ENCODE results near the gene EGLN3.
"Not testable (repeated sequence)": the region's sequence is repeated elsewhere in the genome, so short reads cannot be mapped to it uniquely, and the experiment has no call there.

The EGLN3 gene

GRCh38 chr14:33934043-33934750 lies 16.7 kb downstream of the EGLN3 start:
- DNase-seq: no peak

GRCh38 chr14:33933386-33933933 lies 17.4 kb downstream of the EGLN3 start:
- DNase-seq: no peak

GRCh38 chr14:33932576-33933345 lies 18.1 kb downstream of the EGLN3 start:
- no peak for DNase-seq

DNA sequence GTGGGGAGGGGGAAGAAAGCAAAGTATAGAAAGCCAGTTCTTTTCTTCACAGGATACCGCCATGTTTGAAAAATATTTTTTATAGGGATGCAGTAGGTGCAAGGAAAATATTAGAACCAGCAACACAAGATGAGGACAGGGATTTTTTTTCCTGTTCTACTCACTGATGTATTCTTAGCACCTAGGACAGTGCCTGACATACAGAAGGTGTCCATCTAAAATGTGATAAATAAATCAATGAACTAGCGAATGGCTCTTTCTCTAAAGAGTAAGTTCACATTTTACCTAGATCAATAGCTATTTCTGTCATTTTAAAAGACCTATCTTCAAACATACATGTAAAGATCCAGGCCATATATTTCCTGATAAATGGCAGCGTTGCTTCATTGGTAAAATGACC lies 18.8 kb downstream of the EGLN3 start:
- DNase-seq: no peak

- DNase-seq: no peak
These were observed 19.4 kb downstream of the EGLN3 start for GRCh38 chr14:33931461-33931860.

- no peak for DNase-seq
These were observed 20.4 kb downstream of the EGLN3 start for GRCh38 chr14:33930439-33930838.

DNA sequence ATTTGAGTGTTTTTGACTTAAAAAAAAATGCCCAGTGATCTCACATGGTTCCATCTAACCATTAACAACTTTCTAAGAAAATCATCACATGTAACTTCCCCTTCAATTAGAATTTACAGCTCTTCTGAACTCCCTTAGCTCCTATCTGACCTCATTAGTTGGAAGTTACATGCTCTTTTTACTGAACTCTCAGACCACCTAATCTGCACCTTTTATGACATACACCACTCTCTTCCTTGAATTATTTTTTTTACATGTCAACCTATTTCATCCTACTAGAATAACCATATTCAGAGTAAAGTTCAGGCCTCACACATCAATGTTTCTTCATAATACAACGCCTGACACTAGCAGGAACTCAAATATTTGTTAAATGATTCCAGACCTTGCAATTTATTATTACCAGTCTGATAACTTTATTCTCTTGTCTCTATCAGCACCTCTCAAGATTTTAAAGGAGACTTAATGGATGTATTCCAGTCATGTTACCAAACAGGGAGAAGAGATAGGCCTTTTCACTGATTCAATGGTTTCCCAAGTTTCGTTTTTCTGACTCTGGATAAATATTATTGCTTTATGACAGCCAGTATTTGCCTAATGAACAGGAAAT lies 21.0 kb downstream of the EGLN3 start:
- DNase-seq: no peak

DNA sequence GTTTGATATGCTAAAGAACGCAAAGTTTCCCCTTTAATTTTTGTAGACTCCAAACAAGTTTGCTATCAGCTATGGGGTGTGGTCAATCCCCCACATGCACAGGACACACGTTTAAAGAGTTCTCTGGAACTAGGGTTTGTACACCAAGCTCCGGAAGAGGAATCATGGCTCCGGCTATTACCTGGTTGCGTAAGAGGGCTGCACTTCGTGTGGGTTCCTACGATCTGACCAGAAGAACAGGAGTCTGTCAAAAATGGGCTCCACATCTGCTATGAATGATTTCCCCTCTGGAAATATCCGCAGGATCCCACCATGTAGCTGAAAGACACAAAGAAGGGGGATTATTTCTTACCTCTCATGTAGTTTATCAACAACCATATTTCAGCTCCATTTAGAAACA lies 22.0 kb downstream of the EGLN3 start:
- DNase-seq: no peak

DNA sequence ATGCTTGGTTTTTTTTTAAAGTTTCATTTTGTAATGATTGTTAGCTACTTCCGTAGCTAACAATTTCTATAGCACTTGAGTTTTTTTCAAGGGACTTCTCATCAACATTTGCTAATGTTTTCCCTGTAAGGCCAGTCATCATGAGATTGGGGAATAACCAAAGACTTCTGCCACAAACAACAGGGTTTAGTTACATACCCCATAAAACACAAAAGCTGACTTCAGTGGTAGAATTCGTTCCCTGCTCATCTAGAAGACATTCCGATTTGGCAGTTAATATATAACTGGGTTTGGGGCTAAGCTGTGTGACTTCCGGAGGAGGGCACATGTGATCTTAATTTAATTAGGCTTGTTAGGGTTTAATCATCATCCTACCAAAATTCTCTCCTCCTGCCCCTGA lies 22.9 kb downstream of the EGLN3 start:
- DNase-seq: no peak

GRCh38 chr14:33926967-33927366 lies 23.9 kb downstream of the EGLN3 start:
- DNase-seq: not testable (repeated sequence)

DNA sequence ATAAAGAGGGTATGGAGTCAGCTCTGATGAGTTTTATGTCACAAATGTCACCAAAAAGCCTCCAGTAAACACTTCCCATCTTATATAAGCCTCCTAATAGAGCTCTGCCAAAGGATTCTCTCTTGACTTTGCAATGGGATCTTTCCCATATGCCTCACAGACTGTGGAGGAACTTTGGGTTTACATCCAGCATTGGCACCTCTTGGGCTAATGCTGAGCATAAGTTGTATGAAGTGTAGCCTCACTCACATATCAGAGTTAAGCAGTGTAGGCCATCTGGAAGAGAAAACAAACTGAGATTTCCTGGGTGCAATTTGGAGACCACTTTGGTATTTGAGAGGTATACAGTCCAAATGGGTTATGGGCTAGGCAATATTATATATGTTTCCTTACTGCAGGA lies 24.9 kb downstream of the EGLN3 start:
- no peak for DNase-seq

GRCh38 chr14:33925235-33925634 lies 25.6 kb downstream of the EGLN3 start:
- DNase-seq: no peak

DNA sequence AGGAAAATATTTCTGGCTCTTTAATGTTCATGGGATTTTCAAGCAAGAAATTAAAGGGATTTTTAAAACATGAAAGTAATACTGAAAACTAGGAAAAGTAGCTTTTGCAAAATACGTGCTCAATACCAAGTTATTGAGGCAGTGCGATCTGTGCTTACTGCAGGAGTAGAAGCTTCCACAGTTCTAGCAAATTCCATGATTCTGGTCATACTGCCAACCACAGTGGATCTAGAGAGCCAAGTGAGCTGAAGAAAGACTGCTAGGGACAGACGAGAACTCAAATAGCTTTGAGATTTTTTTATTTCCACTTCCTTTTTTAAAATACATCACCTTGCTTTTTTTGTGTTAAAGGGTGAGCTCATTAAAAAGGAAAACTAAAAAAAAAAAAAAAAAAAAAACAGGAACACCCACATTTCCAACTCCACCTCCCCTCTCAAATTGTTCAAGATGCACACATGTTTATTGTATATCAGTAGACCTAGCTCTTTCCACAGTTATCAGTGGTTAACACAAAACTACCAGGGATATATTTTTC lies 26.2 kb downstream of the EGLN3 start:
- no peak for DNase-seq

DNA sequence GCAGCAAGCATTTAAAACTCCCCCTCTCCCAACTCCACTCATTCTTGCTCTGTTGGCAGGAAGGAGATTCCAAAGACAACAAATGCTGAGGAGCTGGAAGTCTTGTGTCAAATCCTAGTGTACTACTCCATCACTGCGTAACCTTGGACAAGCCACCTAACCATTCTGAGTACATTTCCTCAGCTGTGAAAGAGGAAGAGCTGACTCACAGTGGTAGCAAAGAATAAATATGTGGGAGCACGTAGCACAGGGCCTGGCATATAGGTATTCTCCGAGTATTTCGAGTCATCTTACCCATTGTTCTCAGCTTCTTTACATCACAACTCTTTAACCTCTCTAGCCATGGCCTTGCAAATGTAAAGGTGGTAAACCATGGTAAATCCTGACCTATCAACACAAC lies 28.7 kb downstream of the EGLN3 start:
- DNase-seq: no peak

- DNase-seq: no peak
These were observed 32.6 kb downstream of the EGLN3 start for GRCh38 chr14:33918256-33918655.

- DNase-seq: no peak
These were observed 33.2 kb downstream of the EGLN3 start for GRCh38 chr14:33917661-33918060.

DNA sequence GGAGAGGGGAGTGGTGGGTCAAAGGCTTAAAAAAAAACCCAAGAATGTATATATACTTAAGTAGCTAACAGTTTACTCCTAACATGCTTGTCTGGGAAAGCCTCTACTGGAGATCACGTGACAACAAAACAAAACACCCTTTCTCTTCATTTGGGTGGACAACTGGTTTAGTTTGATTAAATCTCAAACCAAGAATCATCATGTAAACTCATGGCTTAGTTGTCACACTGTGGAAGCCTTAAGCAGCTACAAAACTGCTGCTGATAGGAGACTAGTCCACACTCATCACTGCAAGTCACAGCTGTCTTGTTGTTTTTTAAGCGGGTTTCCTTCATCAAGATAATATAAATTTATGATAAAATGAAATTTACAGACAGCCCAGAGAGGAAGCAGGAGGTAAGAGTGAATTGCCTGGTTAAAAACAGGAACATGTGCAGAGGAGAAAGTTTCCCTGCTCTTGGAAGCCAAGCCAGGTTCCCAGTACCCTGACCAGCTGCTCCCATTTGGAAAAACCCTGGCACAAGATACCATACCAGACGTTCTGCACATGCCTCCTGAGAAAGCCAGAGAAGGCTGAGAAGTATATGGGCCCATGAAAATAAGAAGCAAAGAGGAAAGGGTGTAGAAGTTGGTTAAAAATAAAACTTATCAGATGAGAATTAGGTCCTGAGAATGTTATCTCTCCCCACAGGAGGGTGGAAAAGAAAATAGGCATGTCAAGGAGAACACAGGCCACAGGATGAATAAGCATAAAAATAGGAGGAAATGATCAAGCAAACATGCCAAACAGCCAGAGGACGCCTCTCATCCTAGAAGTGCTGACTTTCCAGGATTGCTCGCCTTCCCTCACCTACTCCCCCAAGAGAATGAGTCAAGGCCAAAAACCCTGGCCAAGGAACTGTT lies 34.0 kb downstream of the EGLN3 start:
- no peak for DNase-seq

- DNase-seq: no peak
These were observed 35.2 kb downstream of the EGLN3 start for GRCh38 chr14:33915682-33916081.

DNA sequence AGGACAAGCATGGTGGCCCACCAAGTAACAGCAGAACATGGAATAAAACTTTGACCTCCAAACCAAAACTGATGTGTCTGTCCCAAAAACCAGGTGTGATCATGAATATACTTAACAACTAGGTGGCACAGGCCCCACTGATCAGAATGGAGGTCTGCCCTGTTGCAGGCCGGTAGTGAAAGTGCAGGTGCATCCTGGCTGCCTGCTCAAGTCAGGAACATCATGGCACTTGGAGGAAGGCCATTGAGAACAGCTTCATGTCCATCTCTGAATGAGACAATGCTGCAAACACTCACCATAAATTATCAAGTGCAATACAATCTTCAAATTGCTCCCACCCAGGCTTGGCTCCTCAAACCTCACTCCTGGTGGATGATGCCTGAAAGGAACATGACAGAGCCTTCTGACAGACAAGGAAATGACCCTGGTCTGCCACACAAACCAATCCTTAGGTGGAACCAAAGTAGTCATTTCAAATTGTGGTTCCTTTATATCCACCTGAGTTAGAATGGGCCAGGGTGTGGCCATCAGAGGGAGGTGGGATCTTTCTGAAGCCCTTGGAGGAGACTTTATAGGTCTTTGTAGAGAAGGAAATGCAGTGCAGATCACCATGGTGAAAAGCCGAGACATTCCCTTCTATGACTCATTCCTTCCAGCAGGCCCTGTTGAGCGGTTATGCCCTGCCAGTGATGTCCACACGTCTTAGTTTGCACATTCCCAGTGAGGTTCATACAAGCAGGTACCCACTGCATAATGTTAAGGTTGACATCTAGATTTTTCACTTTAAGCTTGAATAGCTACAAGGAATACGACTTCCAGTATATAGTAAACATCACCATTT lies 36.0 kb downstream of the EGLN3 start:
- DNase-seq: no peak

GRCh38 chr14:33911046-33911445 lies 39.8 kb downstream of the EGLN3 start:
- no peak for DNase-seq

DNA sequence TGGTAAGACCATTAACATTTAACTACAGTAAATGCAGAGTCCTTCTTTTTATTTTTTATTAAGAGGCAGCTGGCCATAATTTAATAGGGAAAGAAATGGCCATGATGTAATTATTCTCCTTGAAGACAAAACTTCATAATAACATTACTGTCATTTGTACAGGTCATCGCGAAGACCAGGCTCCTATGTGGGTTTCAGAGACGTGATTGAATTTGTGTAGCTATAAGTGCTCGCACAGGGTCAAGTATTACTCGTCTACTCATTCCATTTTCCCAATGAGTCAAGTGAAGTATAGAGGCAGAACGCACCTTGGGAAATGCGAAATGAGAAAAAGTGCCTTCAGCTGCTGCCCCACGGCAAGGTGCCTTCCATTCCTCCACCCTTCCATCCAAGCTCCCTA lies 40.4 kb downstream of the EGLN3 start:
- DNase-seq: no peak
